ENCODE data around the gene BAHD1.
A peak's percentile ranks its signal among the peaks of the same experiment; 100 is the strongest.

Gene BAHD1

GRCh38 chr15:40443846-40444245 is 3.1 kb downstream of the BAHD1 start:
- Histone ChIP-seq H3K27me3 (replicated peaks in 2 of 5; ENCODE audit: control insufficient read depth in 4 of 5, insufficient read depth in 5 of 5, low read length in 4 of 5) (peaks cover 0 to 13% (median 4%) of the 10 kb centered on the region in 5 experiments), H3K4me3 (ENCODE audit: control insufficient read depth in 1 of 7, extremely low read depth in 1 of 7, insufficient read depth in 4 of 7, low read depth in 2 of 7, low read length in 6 of 7) (no peak overlapping the region), H3K4me1 (ENCODE audit: control extremely low read depth in 1 of 4, control insufficient read depth in 4 of 4, insufficient read depth in 4 of 4, low read length in 3 of 4) (peaks cover 2 to 51% (median 47%) of the 10 kb centered on the region in 4 experiments), H3K9me3 (ENCODE audit: control extremely low read depth in 1 of 5, control insufficient read depth in 4 of 5, insufficient read depth in 2 of 5, low read depth in 1 of 5, low read length in 4 of 5) (no peaks in the 10 kb centered on the region), H3K36me3 (ENCODE audit: control insufficient read depth in 4 of 4, insufficient read depth in 4 of 4, low read length in 3 of 4) (peaks cover 0 to 4% (median 0%) of the 10 kb centered on the region in 4 experiments), H3K27ac (ENCODE audit: insufficient read depth in 1 of 2, low read depth in 1 of 2, low read length in 2 of 2, poor library complexity in 1 of 2, severe bottlenecking in 2 of 2) (no peak overlapping the region)
- 49% methylated on average over 2 of the region's 3 CpGs for WGBS (ENCODE audit: insufficient coverage)
- CTCF ChIA-PET: interaction anchor here (0.9 to 5.0 kb wide), 6 partner anchors 9 to 108 kb away, joined by 3 to 29 read pairs (median 4); no protein-coding TSS in a partner anchor
- no peak for DNase-seq
- POLR2A ChIA-PET: no interaction called here

GRCh38 chr15:40444736-40445135 is 4.0 kb downstream of the BAHD1 start:
- H3K4me1 ChIP-seq (ENCODE audit: control extremely low read depth in 1 of 4, control insufficient read depth in 4 of 4, insufficient read depth in 4 of 4, low read length in 3 of 4): peaks cover 2 to 44% (median 41%) of the 10 kb centered on the region in 4 experiments
- ChIA-PET POLR2A (no interaction called here), CTCF (interaction anchor here (0.9 to 5.0 kb wide), 5 partner anchors 8 to 62 kb away, joined by 3 to 29 read pairs (median 6); no protein-coding TSS in a partner anchor)
- DNase-seq: peak in 2 of 3 donors; percentile 54 to 68
- H3K36me3 ChIP-seq (ENCODE audit: control insufficient read depth in 4 of 4, insufficient read depth in 4 of 4, low read length in 3 of 4): peaks cover 0 to 4% (median 0%) of the 10 kb centered on the region in 4 experiments
- H3K27me3 ChIP-seq (replicated peaks in 2 of 5; ENCODE audit: control insufficient read depth in 4 of 5, insufficient read depth in 5 of 5, low read length in 4 of 5): peaks cover 0 to 4% (median 0%) of the 10 kb centered on the region in 5 experiments
- no peak overlapping the region for H3K27ac ChIP-seq (ENCODE audit: insufficient read depth in 1 of 2, low read depth in 1 of 2, low read length in 2 of 2, poor library complexity in 1 of 2, severe bottlenecking in 2 of 2)
- 0% methylated on average over 2 of the region's 5 CpGs for WGBS (ENCODE audit: insufficient coverage)
- H3K4me3 ChIP-seq (ENCODE audit: control insufficient read depth in 1 of 7, extremely low read depth in 1 of 7, insufficient read depth in 4 of 7, low read depth in 2 of 7, low read length in 6 of 7): peak overlapping the region in 1 of 7 experiments; percentile 31
- H3K9me3 ChIP-seq (ENCODE audit: control extremely low read depth in 1 of 5, control insufficient read depth in 4 of 5, insufficient read depth in 2 of 5, low read depth in 1 of 5, low read length in 4 of 5): no peaks in the 10 kb centered on the region

- H3K27me3 ChIP-seq (replicated peaks in 2 of 5; ENCODE audit: control insufficient read depth in 4 of 5, insufficient read depth in 5 of 5, low read length in 4 of 5): no peaks in the 10 kb centered on the region
- POLR2A ChIA-PET: interaction anchor here (0.6 kb wide), 1 partner anchor 658 kb away, joined by 4 read pairs; no protein-coding TSS in a partner anchor
- peaks cover 0 to 4% (median 0%) of the 10 kb centered on the region in 4 experiments for H3K36me3 ChIP-seq (ENCODE audit: control insufficient read depth in 4 of 4, insufficient read depth in 4 of 4, low read length in 3 of 4)
- CTCF ChIA-PET: interaction anchor here (1.0 to 5.0 kb wide), 5 partner anchors 7 to 62 kb away, joined by 3 to 29 read pairs (median 5); no protein-coding TSS in a partner anchor
- H3K4me1 ChIP-seq (ENCODE audit: control extremely low read depth in 1 of 4, control insufficient read depth in 4 of 4, insufficient read depth in 4 of 4, low read length in 3 of 4): peaks cover 2 to 41% (median 35%) of the 10 kb centered on the region in 4 experiments
- H3K27ac ChIP-seq (ENCODE audit: insufficient read depth in 1 of 2, low read depth in 1 of 2, low read length in 2 of 2, poor library complexity in 1 of 2, severe bottlenecking in 2 of 2): no peak overlapping the region
- H3K4me3 ChIP-seq (ENCODE audit: control insufficient read depth in 1 of 7, extremely low read depth in 1 of 7, insufficient read depth in 4 of 7, low read depth in 2 of 7, low read length in 6 of 7): no peak overlapping the region
- WGBS (ENCODE audit: insufficient coverage): 75% methylated on average over 9 of the region's 9 CpGs
- no peak for DNase-seq
- no peaks in the 10 kb centered on the region for H3K9me3 ChIP-seq (ENCODE audit: control extremely low read depth in 1 of 5, control insufficient read depth in 4 of 5, insufficient read depth in 2 of 5, low read depth in 1 of 5, low read length in 4 of 5)
Observed at GRCh38 chr15:40445421-40445922, 4.7 kb downstream of the BAHD1 start.

GRCh38 chr15:40446144-40446543 is 5.4 kb downstream of the BAHD1 start:
- WGBS (ENCODE audit: insufficient coverage): 93% methylated on average over 3 of the region's 3 CpGs
- H3K4me1 ChIP-seq (ENCODE audit: control extremely low read depth in 1 of 4, control insufficient read depth in 4 of 4, insufficient read depth in 4 of 4, low read length in 3 of 4): peaks cover 2 to 47% (median 35%) of the 10 kb centered on the region in 4 experiments
- POLR2A ChIA-PET: interaction anchor here (0.6 kb wide), 1 partner anchor 659 kb away, joined by 4 read pairs; no protein-coding TSS in a partner anchor
- no peak for DNase-seq
- H3K4me3 ChIP-seq (ENCODE audit: control insufficient read depth in 1 of 7, extremely low read depth in 1 of 7, insufficient read depth in 4 of 7, low read depth in 2 of 7, low read length in 6 of 7): no peak overlapping the region
- H3K27ac ChIP-seq (ENCODE audit: insufficient read depth in 1 of 2, low read depth in 1 of 2, low read length in 2 of 2, poor library complexity in 1 of 2, severe bottlenecking in 2 of 2): no peak overlapping the region
- CTCF ChIA-PET: interaction anchor here (1.1 to 2.1 kb wide), 3 partner anchors 21 to 61 kb away, joined by 3 to 6 read pairs (median 5); no protein-coding TSS in a partner anchor
- peaks cover 0 to 4% (median 0%) of the 10 kb centered on the region in 4 experiments for H3K36me3 ChIP-seq (ENCODE audit: control insufficient read depth in 4 of 4, insufficient read depth in 4 of 4, low read length in 3 of 4)
- H3K27me3 ChIP-seq (replicated peaks in 2 of 5; ENCODE audit: control insufficient read depth in 4 of 5, insufficient read depth in 5 of 5, low read length in 4 of 5): no peaks in the 10 kb centered on the region
- no peaks in the 10 kb centered on the region for H3K9me3 ChIP-seq (ENCODE audit: control extremely low read depth in 1 of 5, control insufficient read depth in 4 of 5, insufficient read depth in 2 of 5, low read depth in 1 of 5, low read length in 4 of 5)

- H3K9me3 ChIP-seq (ENCODE audit: control extremely low read depth in 1 of 5, control insufficient read depth in 4 of 5, insufficient read depth in 2 of 5, low read depth in 1 of 5, low read length in 4 of 5): no peaks in the 10 kb centered on the region
- no peaks in the 10 kb centered on the region for H3K27me3 ChIP-seq (replicated peaks in 2 of 5; ENCODE audit: control insufficient read depth in 4 of 5, insufficient read depth in 5 of 5, low read length in 4 of 5)
- DNase-seq: no peak
- POLR2A ChIA-PET: no interaction called here
- no peak overlapping the region for H3K27ac ChIP-seq (ENCODE audit: insufficient read depth in 1 of 2, low read depth in 1 of 2, low read length in 2 of 2, poor library complexity in 1 of 2, severe bottlenecking in 2 of 2)
- peaks cover 0 to 2% (median 0%) of the 10 kb centered on the region in 4 experiments for H3K36me3 ChIP-seq (ENCODE audit: control insufficient read depth in 4 of 4, insufficient read depth in 4 of 4, low read length in 3 of 4)
- CTCF ChIA-PET: no interaction called here
- H3K4me1 ChIP-seq (ENCODE audit: control extremely low read depth in 1 of 4, control insufficient read depth in 4 of 4, insufficient read depth in 4 of 4, low read length in 3 of 4): peaks cover 2 to 54% (median 40%) of the 10 kb centered on the region in 4 experiments
- H3K4me3 ChIP-seq (ENCODE audit: control insufficient read depth in 1 of 7, extremely low read depth in 1 of 7, insufficient read depth in 4 of 7, low read depth in 2 of 7, low read length in 6 of 7): no peak overlapping the region
- 100% methylated on average over 3 of the region's 4 CpGs for WGBS (ENCODE audit: insufficient coverage)
Observed at GRCh38 chr15:40448354-40448753, 7.6 kb downstream of the BAHD1 start.

GRCh38 chr15:40449275-40449674 is 8.5 kb downstream of the BAHD1 start:
- Histone ChIP-seq H3K27ac (ENCODE audit: insufficient read depth in 1 of 2, low read depth in 1 of 2, low read length in 2 of 2, poor library complexity in 1 of 2, severe bottlenecking in 2 of 2) (no peak overlapping the region), H3K4me1 (ENCODE audit: control extremely low read depth in 1 of 4, control insufficient read depth in 4 of 4, insufficient read depth in 4 of 4, low read length in 3 of 4) (peaks cover 2 to 54% (median 43%) of the 10 kb centered on the region in 4 experiments), H3K36me3 (ENCODE audit: control insufficient read depth in 4 of 4, insufficient read depth in 4 of 4, low read length in 3 of 4) (no peaks in the 10 kb centered on the region), H3K9me3 (ENCODE audit: control extremely low read depth in 1 of 5, control insufficient read depth in 4 of 5, insufficient read depth in 2 of 5, low read depth in 1 of 5, low read length in 4 of 5) (no peaks in the 10 kb centered on the region), H3K4me3 (ENCODE audit: control insufficient read depth in 1 of 7, extremely low read depth in 1 of 7, insufficient read depth in 4 of 7, low read depth in 2 of 7, low read length in 6 of 7) (no peak overlapping the region), H3K27me3 (replicated peaks in 2 of 5; ENCODE audit: control insufficient read depth in 4 of 5, insufficient read depth in 5 of 5, low read length in 4 of 5) (no peaks in the 10 kb centered on the region)
- CTCF ChIA-PET: no interaction called here
- no peak for DNase-seq
- POLR2A ChIA-PET: interaction anchor here (1.1 kb wide), 1 partner anchor 10 kb away, joined by 3 read pairs; no protein-coding TSS in a partner anchor

DNA sequence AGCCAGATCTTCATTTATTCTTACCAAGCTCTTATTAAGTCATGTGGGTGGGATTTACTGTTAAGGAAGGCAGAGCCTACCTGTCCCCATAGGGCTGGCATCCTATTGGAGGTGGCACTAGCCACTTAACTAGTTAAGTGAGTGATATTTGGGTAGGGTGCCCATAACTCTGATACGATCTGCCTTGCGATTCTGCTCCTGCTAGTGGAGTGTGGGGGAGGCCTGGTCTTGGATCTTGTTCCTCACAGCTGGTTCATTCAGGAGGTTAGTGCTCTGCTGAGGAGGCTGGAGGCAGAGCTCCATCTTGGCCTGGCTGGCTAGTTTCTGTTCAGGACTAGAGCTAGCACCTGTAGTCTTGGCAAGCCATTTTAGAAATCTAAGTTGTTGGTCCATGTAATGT is 9.3 kb downstream of the BAHD1 start:
- no CpG with 5 or more reads among the region's 2 CpGs for WGBS (ENCODE audit: insufficient coverage)
- no peaks in the 10 kb centered on the region for H3K9me3 ChIP-seq (ENCODE audit: control extremely low read depth in 1 of 5, control insufficient read depth in 4 of 5, insufficient read depth in 2 of 5, low read depth in 1 of 5, low read length in 4 of 5)
- DNase-seq: no peak
- peaks cover 0 to 55% (median 43%) of the 10 kb centered on the region in 4 experiments for H3K4me1 ChIP-seq (ENCODE audit: control extremely low read depth in 1 of 4, control insufficient read depth in 4 of 4, insufficient read depth in 4 of 4, low read length in 3 of 4)
- ChIA-PET CTCF (interaction anchor here (0.9 to 5.7 kb wide), 2 partner anchors 7 to 23 kb away, joined by 3 to 29 read pairs; no protein-coding TSS in a partner anchor), POLR2A (interaction anchor here (0.6 to 1.1 kb wide), 3 partner anchors 9 to 114 kb away, joined by 3 to 4 read pairs (median 3); partner anchors contain the start of gene CCDC32)
- no peak overlapping the region for H3K27ac ChIP-seq (ENCODE audit: insufficient read depth in 1 of 2, low read depth in 1 of 2, low read length in 2 of 2, poor library complexity in 1 of 2, severe bottlenecking in 2 of 2)
- no peaks in the 10 kb centered on the region for H3K27me3 ChIP-seq (replicated peaks in 2 of 5; ENCODE audit: control insufficient read depth in 4 of 5, insufficient read depth in 5 of 5, low read length in 4 of 5)
- H3K4me3 ChIP-seq (ENCODE audit: control insufficient read depth in 1 of 7, extremely low read depth in 1 of 7, insufficient read depth in 4 of 7, low read depth in 2 of 7, low read length in 6 of 7): no peak overlapping the region
- no peaks in the 10 kb centered on the region for H3K36me3 ChIP-seq (ENCODE audit: control insufficient read depth in 4 of 4, insufficient read depth in 4 of 4, low read length in 3 of 4)

Measured in common myeloid progenitor, CD34-positive (primary cell).